Measurements from ENCODE around the gene KCNQ5. TPM values are rescaled to one million over a fixed set of nuclear protein-coding genes. Genes with fewer than 3 reads are reported as not detected.

KCNQ5 gene
- polyA plus RNA-seq, 3 donors, result 0.12 to 0.22 (median 0.19) TPM

DNA sequence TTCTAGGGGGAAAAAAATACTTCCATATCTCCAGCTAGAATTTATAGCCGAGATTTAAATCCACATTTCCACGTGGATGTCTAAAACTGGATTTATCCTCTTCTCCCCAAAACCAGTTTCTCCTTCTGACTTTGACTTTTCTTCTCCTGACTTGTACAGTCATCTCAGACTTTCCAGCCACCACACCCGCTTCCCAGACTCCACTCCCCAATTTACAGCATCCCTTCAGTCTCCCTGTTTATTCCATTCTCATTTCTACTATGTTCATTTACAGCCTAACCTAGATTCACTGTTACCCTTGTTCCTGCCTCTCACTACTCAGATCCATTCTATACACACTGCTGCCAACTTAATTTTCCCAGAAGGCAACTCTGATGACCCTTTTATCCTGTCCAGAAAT is 378.6 kb downstream of the KCNQ5 start:
- no peak for DNase-seq (ENCODE audit: extremely low read depth in 1 of 11, low read depth in 9 of 11, low spot score in 4 of 11)

DNA sequence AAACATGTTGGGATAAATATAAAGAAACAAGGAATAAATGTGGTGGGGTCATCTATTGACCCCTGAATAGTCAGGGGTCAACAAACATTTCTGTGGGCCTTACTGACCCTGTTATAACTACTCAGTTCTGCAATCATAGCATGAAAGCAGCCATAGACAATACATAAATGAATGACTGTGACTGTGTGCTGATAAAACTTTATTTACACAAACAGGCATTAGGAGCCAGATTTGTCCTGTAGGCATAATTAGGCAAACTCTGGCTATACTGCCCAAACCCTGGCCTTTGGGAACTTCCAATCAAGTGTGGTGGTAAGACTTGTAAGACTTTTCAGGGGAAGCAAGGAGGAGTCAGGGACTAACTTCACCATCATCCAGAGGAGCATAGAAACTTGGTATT is 380.7 kb downstream of the KCNQ5 start:
- DNase-seq (ENCODE audit: extremely low read depth in 1 of 11, low read depth in 9 of 11, low spot score in 4 of 11), result no peak

- DNase-seq (ENCODE audit: extremely low read depth in 1 of 11, low read depth in 9 of 11, low spot score in 4 of 11), result no peak
These were observed 381.4 kb downstream of the KCNQ5 start for GRCh38 chr6:73003302-73003701.

DNA sequence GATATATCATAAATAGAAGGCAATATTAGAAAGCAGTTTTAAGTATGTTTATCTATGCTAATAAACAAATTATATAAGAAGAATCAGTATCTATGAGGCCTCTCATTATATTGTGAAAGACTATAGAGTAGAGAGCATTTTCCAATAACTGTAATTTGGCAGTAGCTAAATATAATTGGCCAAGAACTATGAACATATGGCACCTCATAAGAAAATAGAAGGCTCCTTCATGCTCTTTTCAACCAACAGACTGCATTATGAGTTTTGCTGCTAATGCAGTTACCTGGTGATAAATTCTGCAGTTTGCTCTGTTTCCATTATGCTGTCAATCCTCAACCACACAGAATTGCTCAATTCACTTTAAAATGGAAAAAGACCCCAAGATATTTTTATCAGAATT is 382.4 kb downstream of the KCNQ5 start:
- DNase-seq (ENCODE audit: extremely low read depth in 1 of 11, low read depth in 9 of 11, low spot score in 4 of 11), result no peak

DNA sequence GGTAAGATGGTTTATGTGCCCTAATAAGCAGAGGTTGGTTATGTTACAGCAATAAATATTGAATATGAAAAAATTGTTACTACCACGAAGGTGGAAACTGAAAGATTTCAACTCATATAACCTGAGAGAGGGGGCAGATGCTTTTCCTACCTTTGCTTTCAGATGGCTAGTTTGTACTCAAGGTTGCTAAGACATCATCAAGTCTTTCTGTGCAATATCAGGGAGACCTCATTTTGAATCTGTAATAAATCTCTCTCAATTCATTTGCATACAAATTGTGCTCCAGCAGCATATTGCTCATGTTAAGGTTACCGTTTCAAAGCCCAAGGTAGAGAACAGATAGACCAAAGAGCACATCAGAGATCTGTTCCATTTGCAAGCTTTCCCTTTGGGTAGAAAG is 383.0 kb downstream of the KCNQ5 start:
- no peak for DNase-seq (ENCODE audit: extremely low read depth in 1 of 11, low read depth in 9 of 11, low spot score in 4 of 11)

DNA sequence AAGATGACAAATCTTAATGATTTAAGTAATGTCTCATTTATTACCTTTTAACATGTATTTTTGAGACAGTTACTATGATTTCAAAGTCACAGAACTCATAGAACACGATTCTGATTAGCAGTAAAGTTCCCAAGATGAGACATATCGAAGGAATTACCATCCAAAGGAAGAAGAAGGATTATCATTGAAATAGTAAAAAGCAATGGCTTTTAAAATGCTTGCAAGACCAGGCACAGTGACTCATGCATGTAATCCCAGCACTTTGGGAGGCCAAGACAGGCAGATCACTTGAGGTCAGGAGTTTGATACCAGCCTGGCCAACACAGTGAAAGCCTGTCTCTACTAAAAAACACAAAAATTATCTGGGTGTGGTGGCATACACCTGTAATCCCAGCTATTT is 384.3 kb downstream of the KCNQ5 start:
- DNase-seq (ENCODE audit: extremely low read depth in 1 of 11, low read depth in 9 of 11, low spot score in 4 of 11), result no peak

DNA sequence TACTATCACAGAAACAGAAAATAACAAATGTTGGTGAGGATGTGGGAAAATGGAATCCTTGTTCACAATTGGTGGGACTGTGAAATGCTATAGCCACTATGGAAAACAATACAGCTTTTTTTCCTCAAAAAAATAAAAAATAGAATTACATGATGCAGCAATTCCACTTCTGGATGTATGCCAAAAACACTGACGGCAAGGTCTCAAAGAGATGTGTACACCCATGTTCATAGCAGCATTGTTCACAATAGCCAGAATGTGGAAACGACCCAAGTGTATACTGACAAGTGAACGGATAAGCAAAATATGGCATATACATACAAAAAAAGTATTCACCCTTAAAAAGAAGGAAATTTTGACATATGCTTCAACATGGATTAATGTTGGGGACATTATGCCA is 390.1 kb downstream of the KCNQ5 start:
- no peak for DNase-seq (ENCODE audit: extremely low read depth in 1 of 11, low read depth in 9 of 11, low spot score in 4 of 11)

DNA sequence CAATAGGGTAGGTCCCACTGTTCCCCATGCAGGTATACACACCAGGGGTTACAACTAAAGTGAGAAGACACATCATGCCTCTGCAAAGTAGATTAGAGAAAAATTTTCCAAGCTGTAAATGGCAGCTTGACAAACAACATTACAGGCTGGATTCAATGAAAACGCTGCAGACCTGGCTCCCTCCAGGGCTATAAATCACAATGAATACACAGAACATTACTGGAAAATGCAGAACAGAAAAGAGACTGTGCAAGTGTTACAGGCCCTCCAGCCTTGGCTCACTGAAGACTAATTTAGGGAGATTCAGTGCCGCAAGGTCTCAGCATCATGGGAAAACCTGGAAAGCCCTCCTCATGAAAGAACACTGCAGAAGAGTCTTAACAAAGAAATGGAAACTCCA is 395.6 kb downstream of the KCNQ5 start:
- no peak for DNase-seq (ENCODE audit: extremely low read depth in 1 of 11, low read depth in 9 of 11, low spot score in 4 of 11)

GRCh38 chr6:73024598-73024997 is 402.7 kb downstream of the KCNQ5 start:
- DNase-seq (ENCODE audit: extremely low read depth in 1 of 11, low read depth in 9 of 11, low spot score in 4 of 11), result no peak

DNA sequence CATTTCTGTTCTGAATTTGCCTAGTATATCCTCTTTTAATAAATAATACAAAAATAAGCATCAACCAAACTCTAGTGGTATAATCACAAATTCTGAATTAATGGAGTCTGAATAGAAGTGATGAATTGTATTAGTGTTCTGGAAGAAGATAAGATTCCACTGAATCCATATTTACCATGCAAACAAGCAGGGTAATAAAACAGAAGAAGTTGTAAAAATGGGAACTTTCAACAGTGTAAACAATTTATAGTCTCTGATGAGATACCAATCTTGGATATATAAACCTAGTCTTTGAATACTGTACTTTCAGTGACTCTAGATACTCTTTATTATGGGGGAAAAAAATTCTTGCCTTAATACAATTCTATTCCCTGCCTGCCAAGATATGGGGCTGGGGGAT is 405.8 kb downstream of the KCNQ5 start:
- no peak for DNase-seq (ENCODE audit: extremely low read depth in 1 of 11, low read depth in 9 of 11, low spot score in 4 of 11)

GRCh38 chr6:73028124-73028766 is 406.4 kb downstream of the KCNQ5 start:
- DNase-seq (ENCODE audit: extremely low read depth in 1 of 11, low read depth in 9 of 11, low spot score in 4 of 11), result no peak

- no peak for DNase-seq (ENCODE audit: extremely low read depth in 1 of 11, low read depth in 9 of 11, low spot score in 4 of 11)
These were observed 407.1 kb downstream of the KCNQ5 start for GRCh38 chr6:73028893-73029450.

GRCh38 chr6:73030257-73030656 is 408.4 kb downstream of the KCNQ5 start:
- no peak for DNase-seq (ENCODE audit: extremely low read depth in 1 of 11, low read depth in 9 of 11, low spot score in 4 of 11)

- no peak for DNase-seq (ENCODE audit: extremely low read depth in 1 of 11, low read depth in 9 of 11, low spot score in 4 of 11)
These were observed 409.2 kb downstream of the KCNQ5 start for GRCh38 chr6:73030791-73031782.

- no peak for DNase-seq (ENCODE audit: extremely low read depth in 1 of 11, low read depth in 9 of 11, low spot score in 4 of 11)
These were observed 410.7 kb downstream of the KCNQ5 start for GRCh38 chr6:73032586-73032985.

DNA sequence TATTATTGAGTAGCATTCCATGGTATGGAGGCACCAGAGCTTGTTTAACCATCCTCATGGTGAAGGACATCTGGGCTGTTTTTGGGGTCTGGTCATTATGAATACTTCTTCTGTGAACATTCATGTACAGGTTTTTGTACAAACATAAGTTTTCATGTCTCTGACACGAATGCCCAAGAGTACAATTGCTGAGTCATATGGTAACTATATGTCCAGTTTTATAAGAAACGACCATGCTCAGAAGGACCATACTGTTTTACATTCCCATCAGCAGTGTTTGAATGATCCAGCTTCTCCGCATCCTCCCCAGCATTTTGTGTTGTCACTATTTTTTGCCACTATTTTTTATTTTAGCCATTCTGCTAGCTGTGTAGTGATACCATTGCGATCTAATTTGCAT is 414.8 kb downstream of the KCNQ5 start:
- no peak for DNase-seq (ENCODE audit: extremely low read depth in 1 of 11, low read depth in 9 of 11, low spot score in 4 of 11)

GRCh38 chr6:73041051-73041450 is 419.2 kb downstream of the KCNQ5 start:
- peak in 1 of 11 donors; percentile 5 for DNase-seq (ENCODE audit: extremely low read depth in 1 of 11, low read depth in 9 of 11, low spot score in 4 of 11)

DNA sequence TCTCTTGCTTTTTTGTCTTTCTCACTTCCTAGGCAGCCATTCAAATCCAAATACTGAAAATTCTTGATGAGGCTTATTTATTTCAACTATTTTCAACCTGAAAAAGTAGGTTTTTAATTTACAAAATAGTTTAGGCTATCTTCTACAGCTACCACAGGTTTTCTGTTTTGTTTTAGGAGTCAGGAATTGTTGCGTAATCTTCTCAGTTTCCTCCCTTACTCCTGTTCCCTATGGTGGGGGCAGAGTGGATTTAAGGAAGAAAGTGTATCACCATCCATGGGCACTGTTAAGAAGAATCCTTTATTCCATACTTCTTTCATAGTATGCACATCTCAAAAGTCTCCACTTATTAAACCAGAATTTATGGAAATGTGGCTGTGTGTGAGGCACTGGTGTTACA is 421.0 kb downstream of the KCNQ5 start:
- DNase-seq (ENCODE audit: extremely low read depth in 1 of 11, low read depth in 9 of 11, low spot score in 4 of 11), result no peak

DNA sequence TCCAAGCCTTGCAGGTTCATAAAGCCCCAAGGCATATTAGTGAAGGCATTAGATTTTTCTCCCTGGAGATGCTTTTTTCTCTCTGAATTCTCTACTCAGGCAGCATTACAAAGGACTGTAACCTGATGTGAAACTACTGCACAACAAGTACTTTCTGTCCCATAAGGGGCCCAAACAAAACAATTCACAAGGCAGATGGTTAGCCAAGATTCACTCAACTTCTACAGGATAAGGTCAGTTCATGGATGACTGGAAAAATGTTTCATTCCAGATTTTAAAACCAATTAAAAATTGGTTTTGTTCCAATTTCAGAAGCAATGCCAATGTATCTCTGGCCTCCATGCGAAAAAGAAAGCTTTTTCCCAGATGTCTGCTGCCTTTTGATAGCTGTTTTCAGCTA is 421.6 kb downstream of the KCNQ5 start:
- no peak for DNase-seq (ENCODE audit: extremely low read depth in 1 of 11, low read depth in 9 of 11, low spot score in 4 of 11)

- DNase-seq (ENCODE audit: extremely low read depth in 1 of 11, low read depth in 9 of 11, low spot score in 4 of 11), result no peak
These were observed 423.7 kb downstream of the KCNQ5 start for GRCh38 chr6:73045609-73046008.

Data from renal cortex interstitium (tissue), 11 donors.